Mesothelial cell of epicardium (in vitro differentiated cells): Measurements from ENCODE around the gene TPGS1. TPM values are rescaled to one million over a fixed set of nuclear protein-coding genes. Genes with fewer than 3 reads are reported as not detected.
A peak's percentile ranks its signal among the peaks of the same experiment; 100 is the strongest.

Source experiments
- DNase-seq, 2 experiments: peaks; one replicate each; pipeline ENCODE4 v3.0.0; 2021; ENCODE audit warnings: low spot score in 2 of 2; ENCODE audit not compliant: unreplicated experiment in 2 of 2
- H3K27ac Mint-ChIP-seq: 2 replicates; pipeline ENCODE4 v1.8.0; 2021; ENCODE audit warnings: mixed read lengths
- H3K27me3 Mint-ChIP-seq: 2 replicates; pipeline ENCODE4 v1.8.0; 2021; ENCODE audit warnings: low read depth, mixed read lengths
- H3K36me3 Mint-ChIP-seq: 2 replicates; pipeline ENCODE4 v1.8.0; 2021; ENCODE audit warnings: mixed read lengths
- H3K4me1 Mint-ChIP-seq: 2 replicates; pipeline ENCODE4 v1.8.0; 2021; ENCODE audit warnings: mixed read lengths
- H3K4me3 Mint-ChIP-seq: 2 replicates; pipeline ENCODE4 v1.8.0; 2021; ENCODE audit warnings: mild to moderate bottlenecking, moderate library complexity, mixed read lengths
- H3K9me3 Mint-ChIP-seq: 2 replicates; pipeline ENCODE4 v1.8.0; 2021; ENCODE audit warnings: mixed read lengths
- CTCF ChIP-seq: fragments of 200-600 bp; sonication (generic); IDR thresholded peaks from one replicate; pipeline ENCODE4 v1.5.0; 2021; ENCODE audit warnings: antibody characterized with exemption; ENCODE audit not compliant: unreplicated experiment
- total RNA-seq: library from RNA; stranded (reverse); gene quantifications from 3 replicates; pipeline ENCODE4 v1.2.1, GENCODE V29; 2021

The TPGS1 gene
- total RNA-seq, 1 donor from 2014 or later: 32.4 TPM

GRCh38 chr19:504616-505015 lies 2.7 kb upstream of the TPGS1 start:
- Mint-ChIP-seq H3K9me3 (no peaks in the 10 kb centered on the region), H3K4me1 (peaks cover 14% of the 10 kb centered on the region), H3K4me3 (no peak overlapping the region), H3K27me3 (peaks cover 15% of the 10 kb centered on the region), H3K27ac (no peak overlapping the region), H3K36me3 (no peaks in the 10 kb centered on the region)
- TF ChIP-seq CTCF: no peak
- DNase-seq: no peak

GRCh38 chr19:506404-507285 lies 652 bp upstream of the TPGS1 start:
- peak; percentile 90 for TF ChIP-seq CTCF
- Mint-ChIP-seq H3K27ac (peak overlapping the region; percentile 100), H3K4me1 (peaks cover 27% of the 10 kb centered on the region), H3K36me3 (peaks cover 2% of the 10 kb centered on the region), H3K9me3 (no peaks in the 10 kb centered on the region), H3K27me3 (peaks cover 4% of the 10 kb centered on the region), H3K4me3 (peak overlapping the region; percentile 94)
- peak; percentile 94 to 95 for DNase-seq

DNA sequence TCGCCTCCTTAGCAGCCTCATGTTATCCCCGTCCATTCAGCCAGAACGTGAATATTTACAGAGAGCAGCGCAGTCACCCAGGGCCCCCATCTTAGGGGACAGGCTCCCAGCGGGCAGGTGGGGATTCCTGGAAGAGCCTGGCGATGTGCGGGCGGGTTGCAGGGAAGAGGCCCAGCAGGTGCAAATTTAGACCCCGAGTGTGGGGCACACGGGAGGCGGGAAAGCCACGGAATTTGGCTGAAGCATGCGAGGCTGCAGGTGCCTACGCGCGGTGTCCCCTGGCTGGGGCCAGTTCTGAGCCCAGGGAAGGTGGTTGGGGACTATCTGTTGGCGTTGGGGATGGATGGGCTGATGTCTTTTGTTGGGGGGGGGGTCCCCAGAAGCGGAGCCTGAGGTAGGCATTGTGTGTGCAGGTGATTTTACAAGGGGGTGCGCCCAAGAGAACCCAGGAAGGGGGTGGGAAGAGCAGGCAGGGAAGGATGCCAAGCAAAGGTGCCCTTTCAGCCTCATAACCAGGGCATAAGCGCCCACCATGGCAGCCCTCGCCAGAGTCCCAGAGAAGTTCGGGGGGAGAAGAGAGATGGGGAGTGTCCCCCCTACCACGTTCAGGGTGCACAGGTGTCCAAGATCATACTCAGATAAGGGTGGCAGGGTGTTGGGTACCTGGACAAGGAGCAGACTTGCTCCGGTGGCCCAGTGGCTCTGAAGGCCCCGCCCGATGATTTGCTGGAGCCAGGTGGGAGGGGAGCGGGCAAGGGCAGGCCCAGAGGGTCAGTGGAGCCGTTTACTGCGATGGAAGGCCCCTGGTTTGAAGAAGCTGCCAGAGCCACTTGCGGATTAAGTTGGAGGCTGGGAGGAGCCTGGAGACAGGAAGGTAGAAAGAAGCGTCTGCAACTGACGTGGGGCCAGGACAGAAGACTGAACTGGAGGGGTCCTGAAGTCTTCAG lies 1.2 kb downstream of the TPGS1 start:
- no peak for TF ChIP-seq CTCF
- H3K27me3 Mint-ChIP-seq: no peaks in the 10 kb centered on the region
- no peaks in the 10 kb centered on the region for H3K9me3 Mint-ChIP-seq

DNA sequence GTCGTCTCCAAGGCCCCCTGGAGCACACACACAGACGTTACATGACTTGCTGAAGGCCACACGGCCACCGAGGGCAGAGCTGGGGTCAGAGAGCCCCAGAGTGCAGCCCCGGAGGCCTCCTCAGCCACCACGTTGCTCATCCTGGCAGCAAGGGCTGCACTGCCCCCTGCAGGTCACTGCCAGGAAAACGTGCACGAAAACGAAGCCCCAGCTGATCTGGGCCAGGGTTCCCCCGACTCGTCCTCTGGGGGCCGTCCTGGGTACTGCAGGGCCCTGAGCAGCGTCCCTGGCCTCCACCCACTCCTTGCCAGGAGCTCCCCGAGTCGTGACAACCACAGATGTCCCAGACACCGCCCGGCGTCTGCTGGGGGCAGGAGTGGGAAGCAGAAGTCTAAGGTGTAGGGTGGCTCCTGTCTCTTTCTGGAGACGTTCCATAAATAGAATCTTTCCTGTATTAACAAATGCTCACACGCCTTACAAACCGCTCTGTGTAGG lies 3.4 kb downstream of the TPGS1 start:
- H3K36me3 Mint-ChIP-seq: peaks cover 10% of the 10 kb centered on the region
- peak; percentile 95 for TF ChIP-seq CTCF
- peak; percentile 80 to 91 for DNase-seq
- peaks cover 28% of the 10 kb centered on the region for H3K4me1 Mint-ChIP-seq
- H3K4me3 Mint-ChIP-seq: peak overlapping the region; percentile 60
- no peaks in the 10 kb centered on the region for H3K27me3 Mint-ChIP-seq
- H3K9me3 Mint-ChIP-seq: no peaks in the 10 kb centered on the region
- peak overlapping the region; percentile 97 for H3K27ac Mint-ChIP-seq

More for the DNA sequence above, 1.2 kb downstream of the TPGS1 start:
- DNase-seq: no peak
- H3K27ac Mint-ChIP-seq: peak overlapping the region; percentile 82
- peaks cover 2% of the 10 kb centered on the region for H3K36me3 Mint-ChIP-seq
- peaks cover 28% of the 10 kb centered on the region for H3K4me1 Mint-ChIP-seq
- H3K4me3 Mint-ChIP-seq: peak overlapping the region; percentile 94

- H3K27me3 Mint-ChIP-seq: no peaks in the 10 kb centered on the region
- H3K36me3 Mint-ChIP-seq: peaks cover 10% of the 10 kb centered on the region
- no peak for TF ChIP-seq CTCF
- peaks cover 31% of the 10 kb centered on the region for H3K4me1 Mint-ChIP-seq
- DNase-seq: no peak
- peak overlapping the region; percentile 60 for H3K4me3 Mint-ChIP-seq
- H3K27ac Mint-ChIP-seq: peak overlapping the region; percentile 97
- no peaks in the 10 kb centered on the region for H3K9me3 Mint-ChIP-seq
Measured at GRCh38 chr19:511101-511851, 4.0 kb downstream of the TPGS1 start.
